GDM1 (cell line): ENCODE results near the gene MPND.
A peak's percentile ranks its signal among the peaks of the same experiment; 100 is the strongest.

Experiments
- DNase-seq: peaks from one replicate; lab custom pipeline; 2025; lab: John Stamatoyannopoulos, UW

Gene MPND

GRCh38 chr19:4366666-4367335 lies 23.4 kb downstream of the MPND start:
- no peak for DNase-seq

GRCh38 chr19:4367336-4367723 lies 24.0 kb downstream of the MPND start:
- no peak for DNase-seq

GRCh38 chr19:4367781-4368127 lies 24.4 kb downstream of the MPND start:
- no peak for DNase-seq

- DNase-seq = no peak
These were observed 24.9 kb downstream of the MPND start for GRCh38 chr19:4368128-4368820.

- DNase-seq = peak; percentile 31
These were observed 25.9 kb downstream of the MPND start for GRCh38 chr19:4369109-4369887.

- peak; percentile 65 for DNase-seq
These were observed 26.5 kb downstream of the MPND start for GRCh38 chr19:4369888-4370260.

GRCh38 chr19:4370418-4371041 lies 27.2 kb downstream of the MPND start:
- DNase-seq = no peak

- DNase-seq = no peak
These were observed 28.1 kb downstream of the MPND start for GRCh38 chr19:4371247-4372164.

- DNase-seq = no peak
These were observed 29.0 kb downstream of the MPND start for GRCh38 chr19:4372165-4373012.

- DNase-seq = no peak
These were observed 29.6 kb downstream of the MPND start for GRCh38 chr19:4373013-4373367.

- DNase-seq = no peak
These were observed 30.5 kb downstream of the MPND start for GRCh38 chr19:4373601-4374497.

GRCh38 chr19:4374498-4375163 lies 31.3 kb downstream of the MPND start:
- DNase-seq = no peak

- no peak for DNase-seq
These were observed 32.0 kb downstream of the MPND start for GRCh38 chr19:4375164-4376027.

GRCh38 chr19:4376028-4376670 lies 32.8 kb downstream of the MPND start:
- no peak for DNase-seq

GRCh38 chr19:4376671-4376990 lies 33.3 kb downstream of the MPND start:
- no peak for DNase-seq

- DNase-seq = no peak
These were observed 33.8 kb downstream of the MPND start for GRCh38 chr19:4376991-4377781.

GRCh38 chr19:4378886-4379285 lies 35.5 kb downstream of the MPND start:
- DNase-seq = no peak
